ENCODE measurements around the gene KRT74. TPM values are rescaled to one million over a fixed set of nuclear protein-coding genes. Genes with fewer than 3 reads are reported as not detected.

KRT74 gene
- total RNA-seq, 1 experiment from 2014 or later, result not detected

GRCh38 chr12:52555577-52555976 is 18.1 kb downstream of the KRT74 start:
- TF ChIP-seq EZH2 (IDR thresholded peaks at IDR 0.05; ENCODE audit: low read depth) (no peak), CTCF (conservative IDR thresholded peaks at IDR 0.05) (no peak)
- Histone ChIP-seq H3F3A (ENCODE audit: insufficient read depth, low read depth) (no peaks in the 10 kb centered on the region), H3K36me3 (ENCODE audit: low read depth) (no peaks in the 10 kb centered on the region), H3K4me1 (replicated peaks; ENCODE audit: insufficient read depth) (peaks cover 13% of the 10 kb centered on the region), H3K4me3 (no peak overlapping the region), H3K79me2 (ENCODE audit: low read depth) (no peaks in the 10 kb centered on the region), H3K9me3 (ENCODE audit: insufficient read depth, low read depth) (no peaks in the 10 kb centered on the region), H3K27ac (no peak overlapping the region), H3K9me2 (ENCODE audit: insufficient read depth) (no peaks in the 10 kb centered on the region), H2AFZ (no peak overlapping the region), H3K4me2 (no peak overlapping the region), H3K27me3 (ENCODE audit: insufficient read depth, low read depth) (no peaks in the 10 kb centered on the region; the same call in 1 of the 2 replicates), H4K20me1 (ENCODE audit: insufficient read depth) (no peaks in the 10 kb centered on the region)
- BruUV-seq (replicated peaks), result no TSS peak
- POLR2A ChIA-PET (ENCODE audit: unreplicated experiment), result no interaction called here
- DNase-seq, result no peak
- CTCF ChIA-PET, result no interaction called here
- intact Hi-C loops (cut with micrococcal nuclease; ENCODE audit: unreplicated experiment), result no loop called here

GRCh38 chr12:52552681-52553195 is 20.9 kb downstream of the KRT74 start, which contains the start of gene KRT71:
Gene KRT71, minus strand, starts transcription at chr12:52553145. Its CDS starts 68 bp downstream, at chr12:52553077.
- ChIA-PET POLR2A (ENCODE audit: unreplicated experiment) (no interaction called here), CTCF (no interaction called here)
- no peak for DNase-seq
- no peak within 1 kb of the TSS for H3K27ac ChIP-seq
- H3K36me3 ChIP-seq (ENCODE audit: low read depth), result no peaks in the 10 kb centered on the region
- TF ChIP-seq CTCF (conservative IDR thresholded peaks at IDR 0.05), result no peak
- TF ChIP-seq EZH2 (IDR thresholded peaks at IDR 0.05; ENCODE audit: low read depth), result no peak
- H2AFZ ChIP-seq, result no peak within 1 kb of the TSS
- no TSS peak for BruUV-seq (replicated peaks)
- peaks cover 13% of the 10 kb centered on the region for H3K4me1 ChIP-seq (replicated peaks; ENCODE audit: insufficient read depth)
- H3K79me2 ChIP-seq (ENCODE audit: low read depth), result no peaks in the 10 kb centered on the region
- no peaks in the 10 kb centered on the region for H3K9me3 ChIP-seq (ENCODE audit: insufficient read depth, low read depth)
- no peaks in the 10 kb centered on the region for H3K27me3 ChIP-seq (ENCODE audit: insufficient read depth, low read depth)
- no peaks in the 10 kb centered on the region for H3K9me2 ChIP-seq (ENCODE audit: insufficient read depth)
- H3K4me3 ChIP-seq, result no peak within 1 kb of the TSS
- no peaks in the 10 kb centered on the region for H4K20me1 ChIP-seq (ENCODE audit: insufficient read depth)
- intact Hi-C loops (cut with micrococcal nuclease; ENCODE audit: unreplicated experiment), result no loop called here
- no peaks in the 10 kb centered on the region for H3F3A ChIP-seq (ENCODE audit: insufficient read depth, low read depth)
- no peak within 1 kb of the TSS for H3K4me2 ChIP-seq

GRCh38 chr12:52552055-52552454 is 21.6 kb downstream of the KRT74 start:
- Histone ChIP-seq H3K4me2 (no peak overlapping the region), H3K9me3 (ENCODE audit: insufficient read depth, low read depth) (no peaks in the 10 kb centered on the region), H3K36me3 (ENCODE audit: low read depth) (no peaks in the 10 kb centered on the region), H3K4me1 (replicated peaks; ENCODE audit: insufficient read depth) (peaks cover 13% of the 10 kb centered on the region), H3K27me3 (ENCODE audit: insufficient read depth, low read depth) (no peaks in the 10 kb centered on the region), H2AFZ (no peak overlapping the region), H3F3A (ENCODE audit: insufficient read depth, low read depth) (no peaks in the 10 kb centered on the region), H3K79me2 (ENCODE audit: low read depth) (no peaks in the 10 kb centered on the region), H4K20me1 (ENCODE audit: insufficient read depth) (no peaks in the 10 kb centered on the region), H3K27ac (no peak overlapping the region), H3K4me3 (no peak overlapping the region), H3K9me2 (ENCODE audit: insufficient read depth) (no peaks in the 10 kb centered on the region)
- DNase-seq, result peak in 1 of 2 experiments; percentile 29
- TF ChIP-seq CTCF (conservative IDR thresholded peaks at IDR 0.05), result no peak
- TF ChIP-seq EZH2 (IDR thresholded peaks at IDR 0.05; ENCODE audit: low read depth), result no peak
- POLR2A ChIA-PET (ENCODE audit: unreplicated experiment), result no interaction called here
- intact Hi-C loops (cut with micrococcal nuclease; ENCODE audit: unreplicated experiment), result no loop called here
- CTCF ChIA-PET, result interaction anchor here (1.0 kb wide), 1 partner anchor 156 kb away, joined by 3 read pairs; no protein-coding TSS in a partner anchor
- BruUV-seq (replicated peaks), result no TSS peak

Measured in PC-9 (cell line).